Stimulated activated CD8-positive, alpha-beta memory T cell treated with anti-CD3 and anti-CD28 coated beads, Interleukin-7, amount 100 ng/mL, for 1 hour (primary cell): Measurements from ENCODE around the gene NDUFA12.
A peak's percentile ranks its signal among the peaks of the same experiment; 100 is the strongest.
"Not testable (repeated sequence)": the region's sequence is repeated elsewhere in the genome, so short reads cannot be mapped to it uniquely, and the experiment has no call there.

Source experiments
- DNase-seq, 2 donors: peaks; one replicate each; pipeline ENCODE4 v3.0.0-alpha.2; 2020; ENCODE audit warnings: low read depth in 2 of 2

The NDUFA12 gene

GRCh38 chr12:95003213-95003920 lies at the start of gene NDUFA12:
TSS of gene NDUFA12 (minus strand) at chr12:95003697. CDS start at chr12:95003680, 17 bp downstream.
- DNase-seq: peak; percentile 86 to 88

DNA sequence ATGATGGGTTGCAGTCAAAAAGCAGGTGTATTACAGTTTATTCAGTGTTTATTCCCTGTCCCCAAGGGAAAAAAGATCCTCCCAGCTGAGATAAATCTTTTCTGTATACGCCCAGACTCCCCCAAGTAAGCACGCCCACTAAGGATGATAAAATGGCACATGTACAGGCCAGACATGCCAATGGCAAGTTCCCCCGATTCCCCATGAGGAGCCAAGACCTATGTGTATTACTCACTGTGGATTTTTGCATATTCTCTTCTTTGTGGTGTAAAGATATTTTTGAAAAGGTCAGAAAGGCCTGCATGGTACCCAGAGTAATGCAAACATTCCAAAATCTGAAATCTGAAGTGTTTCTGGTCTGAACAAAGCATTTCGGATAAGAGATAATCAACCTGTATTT lies 47.7 kb upstream of the NDUFA12 start:
- no peak for DNase-seq

DNA sequence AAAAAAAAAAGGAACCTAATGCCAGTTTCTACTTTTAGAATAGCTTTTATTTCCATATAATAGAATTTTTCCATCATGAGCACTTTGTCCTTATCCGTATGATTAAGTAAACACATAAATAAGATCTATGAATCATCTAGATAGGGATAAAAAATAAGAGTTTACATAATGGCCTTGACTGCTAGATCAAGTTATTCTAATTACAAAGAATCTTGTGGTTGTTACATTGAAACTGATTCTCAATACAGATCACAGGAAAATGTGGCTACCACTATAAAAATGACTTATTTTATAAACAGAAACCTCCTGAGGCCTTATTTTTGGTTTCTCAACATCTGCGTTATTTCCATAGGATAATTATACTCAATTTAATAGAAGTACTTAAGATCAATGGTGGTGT lies 34.4 kb upstream of the NDUFA12 start:
- DNase-seq: no peak

- no peak for DNase-seq
Observed at GRCh38 chr12:95034750-95035149, 31.3 kb upstream of the NDUFA12 start.

DNA sequence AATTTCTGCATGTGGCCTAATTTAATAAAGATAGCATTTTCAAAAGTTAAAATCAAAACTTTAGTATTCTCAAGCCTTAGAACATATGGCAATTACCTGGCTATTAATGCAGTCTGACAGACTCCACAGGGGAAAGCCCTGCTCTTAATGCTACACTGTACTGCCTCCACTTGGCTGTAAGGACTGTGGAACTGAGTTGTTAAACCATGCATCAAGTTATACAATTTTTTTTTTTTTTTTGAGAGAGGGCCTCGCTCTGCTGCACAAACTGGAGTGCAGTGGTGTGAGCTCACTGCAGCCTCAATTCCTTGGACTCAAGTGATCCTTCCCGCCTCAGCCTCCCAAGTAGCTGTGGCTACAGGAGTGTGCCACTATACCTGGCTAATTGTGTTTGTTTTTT lies 19.0 kb upstream of the NDUFA12 start:
- no peak for DNase-seq

- DNase-seq: no peak
Observed at GRCh38 chr12:95017482-95017881, 14.0 kb upstream of the NDUFA12 start.

DNA sequence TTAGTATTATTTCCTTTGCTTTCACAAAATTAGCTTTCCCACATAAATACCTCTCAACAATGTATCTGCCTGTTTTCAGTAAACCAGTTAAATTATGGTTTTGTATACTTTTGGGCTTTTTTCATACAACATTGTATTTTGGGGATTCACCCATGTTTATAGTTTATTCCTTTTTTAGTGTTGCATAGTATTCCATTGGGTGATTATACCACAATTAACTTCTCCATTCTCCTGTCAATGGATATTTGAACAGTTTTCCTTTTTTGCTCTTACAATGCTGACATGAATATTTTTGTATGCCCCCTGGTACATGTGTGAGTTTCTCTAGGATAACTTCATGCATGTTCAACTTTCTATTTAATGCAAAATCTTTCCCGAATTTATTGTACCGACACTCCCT lies 12.6 kb upstream of the NDUFA12 start:
- no peak for DNase-seq

DNA sequence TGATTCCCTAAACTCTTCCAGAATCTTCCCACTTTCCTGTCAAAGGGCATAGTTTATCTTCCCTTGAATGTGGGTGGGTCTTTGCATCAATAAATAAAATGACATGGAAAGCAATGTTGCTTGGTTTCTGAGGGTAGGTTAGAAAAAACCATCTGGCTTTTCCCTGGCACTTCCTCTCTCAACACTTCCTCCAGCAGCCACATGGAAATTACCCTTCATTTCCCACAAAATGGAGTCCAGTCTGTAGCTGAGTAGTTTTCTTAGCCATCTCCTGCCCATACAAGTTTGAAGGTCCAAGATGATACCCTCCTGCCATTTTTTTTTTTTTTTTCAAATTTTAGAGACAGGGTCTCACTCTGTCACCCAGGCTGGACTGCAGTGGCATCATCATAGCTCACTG lies 11.1 kb upstream of the NDUFA12 start:
- DNase-seq: no peak

- no peak for DNase-seq
Observed at GRCh38 chr12:95006206-95006605, 2.7 kb upstream of the NDUFA12 start.

- DNase-seq: no peak
Observed at GRCh38 chr12:95004610-95005009, 1.1 kb upstream of the NDUFA12 start.

DNA sequence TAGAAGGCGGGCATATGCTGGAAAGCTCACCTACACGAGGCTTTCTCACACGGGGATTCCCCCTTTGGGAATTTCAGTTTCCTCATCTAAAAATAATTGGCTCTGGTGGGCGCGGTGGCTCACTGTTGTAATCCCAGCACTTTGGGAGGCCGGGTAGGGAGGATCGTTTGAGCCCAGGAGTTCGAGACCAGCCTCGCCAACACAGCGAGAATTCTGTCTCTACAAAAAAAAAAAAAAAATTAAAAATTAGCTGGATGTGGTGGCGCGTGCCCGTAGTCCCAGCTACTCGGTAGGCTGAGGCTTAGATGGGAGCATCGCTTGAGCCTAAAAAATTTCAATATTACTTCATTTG lies 400 bp upstream of the NDUFA12 start:
- no peak for DNase-seq

GRCh38 chr12:95002754-95003153 lies 743 bp downstream of the NDUFA12 start:
- DNase-seq: no peak

GRCh38 chr12:94998326-94998725 lies 5.2 kb downstream of the NDUFA12 start:
- DNase-seq: no peak

DNA sequence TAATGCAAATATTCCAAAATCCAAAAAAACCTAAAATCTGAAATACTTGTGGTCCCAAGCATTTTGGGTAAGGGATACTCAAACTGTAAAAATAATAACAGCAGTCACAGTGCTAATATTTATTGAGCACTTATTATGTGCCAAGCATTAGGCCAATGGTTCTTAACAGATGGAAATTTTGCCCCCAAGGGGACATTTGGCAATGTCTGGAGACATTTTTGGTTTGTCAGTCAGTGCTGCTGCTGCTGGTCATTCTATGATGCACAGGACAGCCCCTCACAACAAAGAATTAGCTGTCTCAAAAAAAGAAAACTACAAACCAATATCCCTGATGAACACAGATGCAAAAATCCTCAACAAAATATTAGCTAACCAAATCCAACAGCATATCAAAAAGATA lies 5.8 kb downstream of the NDUFA12 start:
- no peak for DNase-seq

DNA sequence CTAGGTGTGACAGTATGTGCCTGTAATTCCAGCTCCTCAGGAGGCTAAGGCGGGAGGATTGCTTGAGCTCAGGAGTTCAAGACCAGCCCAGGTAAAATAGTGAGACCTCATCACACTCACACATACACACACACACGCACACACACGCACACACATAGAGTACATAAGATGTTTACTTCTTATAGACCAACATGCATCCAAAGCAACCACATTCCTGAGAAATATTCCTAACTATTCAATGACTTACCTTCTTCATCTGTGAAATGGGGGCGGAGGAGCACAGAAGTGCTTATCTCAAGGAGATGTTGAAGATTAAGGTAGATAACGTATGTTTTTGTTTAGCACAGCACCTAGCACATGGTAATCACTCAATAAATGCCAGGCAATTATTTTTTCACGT lies 6.4 kb downstream of the NDUFA12 start:
- no peak for DNase-seq

GRCh38 chr12:94994312-94994711 lies 9.2 kb downstream of the NDUFA12 start:
- DNase-seq: no peak

GRCh38 chr12:94993855-94994254 lies 9.6 kb downstream of the NDUFA12 start:
- not testable (repeated sequence) for DNase-seq

DNA sequence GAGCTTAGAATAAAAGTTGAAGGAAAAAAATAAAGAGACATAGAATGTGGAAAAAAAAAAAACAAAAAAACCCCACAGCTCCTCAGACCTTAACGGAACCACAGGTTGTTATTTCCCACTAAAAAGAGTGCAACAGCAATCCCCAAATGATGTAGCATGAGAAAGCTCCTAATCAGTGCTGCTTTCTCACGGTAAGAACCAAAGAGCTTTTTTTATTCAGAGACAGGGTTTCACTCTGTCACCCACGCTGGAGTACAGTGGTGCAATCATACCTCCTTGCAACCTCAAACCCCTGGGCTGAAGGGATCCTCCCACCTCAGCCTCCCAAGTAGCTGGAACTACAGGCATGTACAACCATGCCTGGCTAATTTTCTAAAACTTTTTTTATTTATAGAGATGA lies 13.3 kb downstream of the NDUFA12 start:
- DNase-seq: no peak

DNA sequence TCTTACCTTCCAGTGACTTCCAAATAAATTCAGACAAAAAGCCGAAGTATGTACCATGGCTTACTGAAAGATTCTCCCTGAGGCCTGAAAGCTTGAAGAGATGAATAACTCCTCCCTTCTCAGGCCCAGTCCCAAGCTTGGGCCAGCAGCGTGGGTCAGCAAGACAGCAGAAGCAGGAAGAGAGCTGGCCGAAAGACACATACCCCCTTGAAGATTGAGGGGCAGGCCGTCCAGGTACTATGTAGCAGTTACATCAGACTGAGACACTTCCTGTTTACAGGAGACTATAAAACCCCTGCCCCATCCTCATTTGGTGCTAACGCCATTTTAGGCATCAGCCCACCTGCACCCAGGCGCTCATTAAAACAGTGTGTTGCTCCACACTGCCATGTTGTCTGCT lies 15.0 kb downstream of the NDUFA12 start:
- DNase-seq: no peak

DNA sequence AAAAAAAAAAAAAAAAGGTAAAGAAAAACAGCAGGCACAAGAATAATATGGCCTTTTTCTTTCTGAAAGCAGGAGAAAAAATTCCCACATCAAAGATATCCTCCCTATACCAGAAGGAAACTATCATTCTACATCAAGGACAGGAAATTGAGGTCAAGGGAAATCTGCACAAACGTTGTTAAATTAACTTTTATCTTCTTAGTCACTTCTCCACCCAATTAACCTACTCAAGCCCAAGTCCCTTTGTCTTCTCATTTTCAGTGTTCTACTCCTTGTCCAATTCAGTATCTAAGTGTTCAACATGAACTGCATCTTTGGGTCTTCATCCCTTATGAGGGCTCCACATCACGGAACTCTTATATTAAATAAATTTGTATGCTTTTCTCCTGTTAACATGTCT lies 15.7 kb downstream of the NDUFA12 start:
- DNase-seq: no peak

DNA sequence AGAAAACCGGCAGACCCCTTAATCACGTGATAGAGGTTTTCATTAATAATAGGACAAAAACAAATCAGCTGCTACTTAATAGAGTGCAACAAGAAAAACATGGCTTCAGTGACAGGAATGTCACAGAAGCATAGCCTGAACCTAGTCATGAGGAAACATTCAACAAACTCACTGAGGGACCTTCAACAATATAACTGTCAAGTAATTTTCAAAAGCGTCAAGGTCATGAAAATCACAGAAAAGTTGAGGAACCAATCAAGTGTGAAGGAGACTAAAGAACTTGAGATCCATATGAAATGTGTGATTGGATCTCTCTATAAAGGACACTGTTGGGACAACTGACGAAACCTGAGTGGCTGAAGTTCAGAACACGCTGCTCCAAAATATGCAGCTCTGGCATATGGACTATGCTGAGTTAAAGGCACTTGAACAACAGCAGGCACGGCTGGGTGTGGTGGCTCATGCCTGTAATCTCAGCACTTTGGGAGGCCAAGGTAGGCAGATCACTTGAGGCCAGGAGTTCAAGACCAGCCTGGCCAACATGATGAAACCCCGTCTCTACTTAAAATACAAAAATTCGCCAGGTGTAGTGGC lies 16.3 kb downstream of the NDUFA12 start:
- DNase-seq: no peak

DNA sequence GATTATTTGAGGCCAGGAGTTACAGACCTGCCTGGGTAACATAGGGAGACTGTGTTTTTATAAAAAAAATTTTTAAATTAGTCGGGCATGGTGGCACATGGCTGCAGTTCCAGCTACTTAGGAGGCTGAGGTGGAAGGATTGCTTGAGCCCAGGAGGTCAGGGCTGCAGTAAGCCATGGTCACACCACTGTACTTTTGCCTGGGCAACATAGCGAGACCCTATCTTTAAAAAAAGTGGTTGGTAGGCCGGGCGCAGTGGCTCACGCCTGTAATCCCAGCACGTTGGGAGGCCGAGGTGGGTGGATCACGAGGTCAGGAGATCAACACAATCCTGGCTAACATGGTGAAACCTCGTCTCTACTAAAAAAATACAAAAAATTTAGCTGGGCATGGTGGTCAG lies 18.4 kb downstream of the NDUFA12 start:
- not testable (repeated sequence) for DNase-seq

GRCh38 chr12:94983321-94983720 lies 20.2 kb downstream of the NDUFA12 start:
- DNase-seq: no peak

GRCh38 chr12:94982456-94982855 lies 21.0 kb downstream of the NDUFA12 start:
- DNase-seq: no peak
